OCI-LY1 (cell line): ENCODE results near the gene FAM180A.

Experiments used
- H2AFZ ChIP-seq: fragments of 200-600 bp; sonication (generic), shearing (Covaris generic); 2 replicates; pipeline ENCODE4 v1.6.0; 2014; ENCODE audit warnings: antibody characterized with exemption, mild to moderate bottlenecking, low read length
- H3F3A ChIP-seq: fragments of 200-600 bp; sonication (generic), shearing (Covaris generic); 2 replicates; pipeline ENCODE4 v1.6.0; 2014; ENCODE audit warnings: mild to moderate bottlenecking, antibody characterized with exemption, low read length, moderate library complexity; ENCODE audit not compliant: insufficient read depth
- H3K27ac ChIP-seq: fragments of 200-600 bp; sonication (generic); 2 replicates; pipeline ENCODE4 v1.5.1; 2014; ENCODE audit warnings: low read length, mixed run types, mild to moderate bottlenecking, low read depth; ENCODE audit not compliant: poor library complexity, severe bottlenecking
- H3K27me3 ChIP-seq: fragments of 200-600 bp; sonication (generic); 2 replicates; pipeline ENCODE4 v1.6.0; 2014; ENCODE audit warnings: antibody characterized with exemption, mild to moderate bottlenecking, low read length, moderate library complexity; ENCODE audit not compliant: insufficient read depth
- H3K36me3 ChIP-seq: fragments of 200-600 bp; sonication (generic); 2 replicates; pipeline ENCODE4 v1.6.1; 2014; ENCODE audit warnings: mild to moderate bottlenecking, antibody characterized with exemption, low read length, moderate library complexity, mixed read lengths; ENCODE audit not compliant: insufficient read depth
- H3K4me1 ChIP-seq: fragments of 200-600 bp; sonication (generic); 2 replicates; pipeline ENCODE4 v1.5.1; 2014; ENCODE audit warnings: mild to moderate bottlenecking, low read length, moderate library complexity; ENCODE audit not compliant: insufficient read depth, severe bottlenecking
- H3K4me2 ChIP-seq: fragments of 200-600 bp; sonication (generic), shearing (Covaris generic); 2 replicates; pipeline ENCODE4 v1.6.1; 2014; ENCODE audit warnings: low read length
- H3K4me3 ChIP-seq: fragments of 200-600 bp; sonication (generic); 2 replicates; pipeline ENCODE4 v1.5.1; 2014; ENCODE audit warnings: low read length, low read depth, mild to moderate bottlenecking, mixed read lengths; ENCODE audit not compliant: poor library complexity, severe bottlenecking
- H3K79me2 ChIP-seq: fragments of 200-600 bp; shearing (Covaris generic); 2 replicates; pipeline ENCODE4 v1.6.1; 2016; ENCODE audit warnings: mixed run types, low read length, mixed read lengths; ENCODE audit not compliant: insufficient read depth
- H3K9ac ChIP-seq: fragments of 200-600 bp; sonication (generic), shearing (Covaris generic); 2 replicates; pipeline ENCODE4 v1.6.1; 2014; ENCODE audit warnings: mild to moderate bottlenecking, low read length, mixed read lengths
- H3K9me2 ChIP-seq: fragments of 200-600 bp; sonication (generic), shearing (Covaris generic); 2 replicates; pipeline ENCODE4 v1.6.1; 2014; ENCODE audit warnings: low read depth, mild to moderate bottlenecking, low read length, mixed read lengths
- H3K9me3 ChIP-seq: fragments of 200-600 bp; shearing (Covaris generic); 2 replicates; pipeline ENCODE4 v1.6.1; 2014; ENCODE audit warnings: low read length, mixed read lengths
- H4K20me1 ChIP-seq: fragments of 200-600 bp; sonication (generic), shearing (Covaris generic); 2 replicates; pipeline ENCODE4 v1.6.0; 2016; ENCODE audit warnings: mild to moderate bottlenecking, low read length; ENCODE audit not compliant: insufficient read depth
- CTCF ChIP-seq: fragments of 200-600 bp; sonication (generic), shearing (Covaris generic); IDR thresholded peaks from 2 replicates; pipeline ENCODE4 v1.5.1; 2017; ENCODE audit warnings: mild to moderate bottlenecking, antibody characterized with exemption, low read length, moderate library complexity, mixed read lengths
- EZH2 ChIP-seq: fragments of 200-600 bp; sonication (generic), shearing (Covaris generic); IDR thresholded peaks from 2 replicates; pipeline ENCODE4 v1.8.0; 2017; ENCODE audit warnings: borderline replicate concordance, mixed run types, mild to moderate bottlenecking, antibody characterized with exemption, low read length, moderate library complexity, mixed read lengths

Gene FAM180A

GRCh38 chr7:135726276-135726788 is 22.3 kb downstream of the FAM180A start:
- Histone ChIP-seq H3K9ac (no peak overlapping the region), H3K4me2 (no peak overlapping the region), H2AFZ (no peak overlapping the region), H3K9me2 (no peaks in the 10 kb centered on the region), H3K9me3 (no peaks in the 10 kb centered on the region), H3K79me2 (no peaks in the 10 kb centered on the region), H4K20me1 (no peaks in the 10 kb centered on the region), H3K4me3 (no peak overlapping the region), H3F3A (no peaks in the 10 kb centered on the region), H3K4me1 (no peaks in the 10 kb centered on the region), H3K36me3 (no peaks in the 10 kb centered on the region), H3K27ac (no peak overlapping the region), H3K27me3 (0 out of 2 replicates have a peak, but pooled peaks cover 4% of the 10 kb centered on the region)
- no peak for TF ChIP-seq EZH2
- no peak for TF ChIP-seq CTCF

- H3K4me3 ChIP-seq = no peak overlapping the region
- no peaks in the 10 kb centered on the region for H4K20me1 ChIP-seq
Observed at GRCh38 chr7:135723411-135723810, 25.2 kb downstream of the FAM180A start.

GRCh38 chr7:135721198-135721820 is 27.3 kb downstream of the FAM180A start:
- H3K27ac ChIP-seq = no peak overlapping the region
- no peaks in the 10 kb centered on the region for H3K4me1 ChIP-seq
- H3K27me3 ChIP-seq = no peaks in the 10 kb centered on the region
- no peaks in the 10 kb centered on the region for H3K36me3 ChIP-seq
- H3K9me2 ChIP-seq = no peaks in the 10 kb centered on the region
- TF ChIP-seq EZH2 (no peak), CTCF (no peak)
- H4K20me1 ChIP-seq = no peaks in the 10 kb centered on the region
- H3K9me3 ChIP-seq = no peaks in the 10 kb centered on the region
- no peak overlapping the region for H3K9ac ChIP-seq
- H3K79me2 ChIP-seq = no peaks in the 10 kb centered on the region
- H3K4me3 ChIP-seq = no peak overlapping the region
- no peak overlapping the region for H2AFZ ChIP-seq
- no peaks in the 10 kb centered on the region for H3F3A ChIP-seq
- H3K4me2 ChIP-seq = no peak overlapping the region

More at GRCh38 chr7:135723411-135723810, 25.2 kb downstream of the FAM180A start:
- Histone ChIP-seq H3K9me2 (no peaks in the 10 kb centered on the region), H3K27me3 (no peaks in the 10 kb centered on the region), H3K4me1 (no peaks in the 10 kb centered on the region), H2AFZ (no peak overlapping the region), H3K79me2 (no peaks in the 10 kb centered on the region), H3K4me2 (no peak overlapping the region), H3K36me3 (no peaks in the 10 kb centered on the region), H3K27ac (no peak overlapping the region), H3K9me3 (no peaks in the 10 kb centered on the region), H3K9ac (no peak overlapping the region), H3F3A (no peaks in the 10 kb centered on the region)
- TF ChIP-seq CTCF (no peak), EZH2 (no peak)
